Measurements from ENCODE around the gene PICALM.
"Not testable (repeated sequence)": the region's sequence is repeated elsewhere in the genome, so short reads cannot be mapped to it uniquely, and the experiment has no call there.

Gene PICALM

DNA sequence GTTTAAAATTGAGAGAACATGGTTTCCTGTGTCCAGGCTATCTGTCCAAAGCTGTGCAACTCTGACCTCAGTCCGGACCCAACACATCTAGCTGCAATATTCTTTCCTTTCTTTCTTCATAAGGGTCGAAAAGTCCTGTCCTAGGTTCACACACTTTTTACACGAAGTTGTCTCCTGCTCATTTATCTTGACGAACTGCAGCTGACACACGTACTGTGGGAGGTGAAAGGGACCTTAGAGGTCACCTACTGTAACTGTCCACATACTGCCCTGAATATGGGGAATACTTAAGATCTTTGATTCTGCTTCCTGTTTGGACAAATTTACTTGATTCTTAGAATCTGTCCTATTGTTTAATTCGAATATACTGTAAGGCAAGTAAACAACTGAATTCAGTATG lies 107.8 kb downstream of the PICALM start:
- no peak overlapping the region for H3K4me3 Mint-ChIP-seq
- H3K27ac Mint-ChIP-seq = no peak overlapping the region
- H3K4me1 Mint-ChIP-seq (ENCODE audit: low read depth) = peaks cover 13% of the 10 kb centered on the region
- H3K9me3 Mint-ChIP-seq = no peaks in the 10 kb centered on the region
- H3K36me3 Mint-ChIP-seq (ENCODE audit: low read depth) = peaks cover 63% of the 10 kb centered on the region
- H3K27me3 Mint-ChIP-seq (ENCODE audit: low read depth) = no peaks in the 10 kb centered on the region

DNA sequence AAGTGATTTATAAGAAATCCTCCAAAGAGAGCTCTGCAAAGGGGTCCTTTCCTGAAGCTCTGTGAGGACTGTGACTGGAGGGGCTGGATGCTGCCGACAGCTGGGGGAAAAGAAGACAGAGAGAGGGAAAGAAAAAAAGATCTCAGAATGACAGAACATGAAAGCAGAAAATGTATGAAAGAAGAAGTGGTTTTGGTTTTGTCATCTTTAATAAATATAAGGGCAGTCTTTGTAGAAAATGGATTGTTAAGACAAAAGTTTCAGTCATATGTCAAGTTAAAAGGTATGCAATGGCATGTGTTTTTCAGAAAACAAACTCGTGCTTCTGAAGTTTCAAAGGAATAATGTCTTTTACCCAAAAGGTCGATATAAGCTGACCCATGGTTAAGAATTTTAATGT lies 108.2 kb downstream of the PICALM start:
- Mint-ChIP-seq H3K36me3 (ENCODE audit: low read depth) (peaks cover 61% of the 10 kb centered on the region), H3K4me3 (no peak overlapping the region), H3K9me3 (no peaks in the 10 kb centered on the region), H3K27ac (peak overlapping the region; percentile 16), H3K27me3 (ENCODE audit: low read depth) (no peaks in the 10 kb centered on the region), H3K4me1 (ENCODE audit: low read depth) (peaks cover 13% of the 10 kb centered on the region)

DNA sequence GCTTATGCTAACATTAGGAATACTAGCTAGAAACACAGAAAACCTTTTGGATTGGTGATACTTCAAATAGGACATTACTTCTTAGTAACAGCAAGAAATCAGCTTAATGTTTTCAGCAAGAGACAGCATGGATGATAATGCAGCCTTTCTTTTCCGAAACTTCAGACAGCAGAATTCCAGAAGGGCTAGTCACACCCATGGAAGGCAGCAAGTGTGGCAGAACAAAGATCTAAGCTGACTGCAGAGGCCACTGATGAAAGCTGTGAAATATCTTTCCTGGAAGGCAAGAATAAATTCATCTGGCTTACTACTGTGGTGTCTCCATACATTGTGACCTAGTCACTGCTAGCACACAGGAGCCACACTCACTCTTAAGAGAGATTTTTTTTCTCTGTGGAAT lies 113.4 kb downstream of the PICALM start:
- Mint-ChIP-seq H3K36me3 (ENCODE audit: low read depth) (peaks cover 65% of the 10 kb centered on the region), H3K27ac (no peak overlapping the region), H3K9me3 (peaks cover 11% of the 10 kb centered on the region), H3K4me1 (ENCODE audit: low read depth) (peaks cover 5% of the 10 kb centered on the region), H3K27me3 (ENCODE audit: low read depth) (no peaks in the 10 kb centered on the region), H3K4me3 (no peak overlapping the region)

DNA sequence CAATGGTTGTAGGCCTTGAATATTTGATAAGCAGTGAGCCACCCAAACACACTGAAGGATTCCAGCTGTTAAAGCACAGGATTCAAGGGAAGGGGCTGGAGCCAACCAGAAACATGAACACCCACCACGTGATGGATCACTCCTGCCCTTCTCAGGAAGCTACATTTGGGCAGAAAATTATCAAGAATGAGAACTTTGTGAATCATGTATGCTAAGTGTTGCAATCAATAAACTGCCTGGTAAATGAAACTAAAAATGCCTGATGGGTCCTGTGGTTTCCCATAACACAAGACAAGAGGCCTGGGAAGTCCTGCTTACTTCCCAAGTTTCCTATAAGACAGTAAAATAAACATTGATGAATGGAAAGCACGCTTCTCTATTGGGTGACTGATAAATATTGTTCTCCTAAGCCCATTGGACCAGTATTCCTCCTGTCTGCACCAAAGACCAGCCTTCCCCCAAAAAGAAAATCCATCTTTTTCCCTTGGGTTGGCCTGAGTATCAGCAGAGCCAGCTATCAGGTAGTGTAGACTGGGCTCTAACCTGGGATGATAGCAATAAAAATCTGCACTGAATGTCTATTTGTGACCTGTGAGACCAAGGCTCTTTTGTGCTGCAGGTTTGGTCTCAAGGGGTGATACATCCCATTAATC lies 115.3 kb downstream of the PICALM start:
- Mint-ChIP-seq H3K27ac (no peak overlapping the region), H3K9me3 (peaks cover 11% of the 10 kb centered on the region), H3K4me3 (no peak overlapping the region), H3K4me1 (ENCODE audit: low read depth) (peaks cover 4% of the 10 kb centered on the region), H3K27me3 (ENCODE audit: low read depth) (no peaks in the 10 kb centered on the region), H3K36me3 (ENCODE audit: low read depth) (peaks cover 48% of the 10 kb centered on the region)

DNA sequence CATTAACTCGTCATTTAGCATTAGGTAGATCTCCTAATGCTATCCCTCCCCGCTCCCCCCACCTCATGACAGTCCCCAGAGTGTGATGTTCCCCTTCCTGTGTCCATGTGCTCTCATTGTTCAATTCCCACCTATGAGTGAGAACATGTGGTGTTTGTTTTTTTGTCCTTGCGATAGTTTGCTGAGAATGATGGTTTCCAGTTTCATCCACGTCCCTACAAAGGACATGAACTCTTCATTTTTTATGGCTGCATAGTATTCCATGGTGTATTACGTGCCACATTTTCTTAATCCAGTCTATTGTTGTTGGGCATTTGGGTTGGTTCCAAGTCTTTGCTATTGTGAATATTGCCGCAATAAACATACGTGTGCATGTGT lies 116.8 kb downstream of the PICALM start:
- Mint-ChIP-seq H3K4me1 (ENCODE audit: low read depth) (peaks cover 16% of the 10 kb centered on the region), H3K9me3 (peaks cover 11% of the 10 kb centered on the region), H3K36me3 (ENCODE audit: low read depth) (peaks cover 38% of the 10 kb centered on the region), H3K27ac (peak overlapping the region; percentile 46)
- not testable (repeated sequence) for H3K4me3 Mint-ChIP-seq; H3K27me3 Mint-ChIP-seq (ENCODE audit: low read depth)

DNA sequence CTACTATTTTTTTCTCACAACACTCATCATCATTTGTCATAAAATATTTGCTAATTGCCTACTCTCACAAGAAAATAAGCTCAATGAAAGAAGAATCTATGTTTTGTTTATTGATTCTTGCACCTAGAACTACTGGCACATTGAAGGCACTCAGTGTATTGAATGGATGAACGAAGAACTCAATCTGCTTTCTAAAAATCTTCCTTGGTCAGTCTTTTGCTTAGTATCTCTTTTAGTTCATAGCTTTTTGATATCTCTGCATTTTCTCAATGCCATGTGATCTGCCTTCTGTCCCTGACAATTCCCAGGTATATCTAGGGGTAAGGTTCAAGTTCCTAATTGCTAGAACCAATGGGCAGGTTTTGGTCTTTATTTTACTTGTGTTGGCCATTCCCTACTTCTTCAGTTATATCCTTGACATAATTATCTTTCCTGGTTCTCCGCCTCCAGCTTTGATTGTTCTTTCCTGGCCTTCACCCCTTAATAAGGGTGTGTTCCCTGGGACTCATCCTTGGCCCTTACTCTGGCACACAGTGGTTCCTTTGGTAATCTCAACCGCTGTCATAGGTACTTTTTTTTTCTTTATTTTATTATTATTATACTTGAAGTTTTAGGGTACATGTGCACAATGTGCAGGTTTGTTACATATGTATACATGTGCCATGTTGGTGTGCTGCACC lies 117.3 kb downstream of the PICALM start:
- H3K4me1 Mint-ChIP-seq (ENCODE audit: low read depth) = peaks cover 17% of the 10 kb centered on the region
- H3K9me3 Mint-ChIP-seq = peaks cover 11% of the 10 kb centered on the region
- H3K27ac Mint-ChIP-seq = no peak overlapping the region
- no peaks in the 10 kb centered on the region for H3K27me3 Mint-ChIP-seq (ENCODE audit: low read depth)
- peaks cover 35% of the 10 kb centered on the region for H3K36me3 Mint-ChIP-seq (ENCODE audit: low read depth)
- no peak overlapping the region for H3K4me3 Mint-ChIP-seq

DNA sequence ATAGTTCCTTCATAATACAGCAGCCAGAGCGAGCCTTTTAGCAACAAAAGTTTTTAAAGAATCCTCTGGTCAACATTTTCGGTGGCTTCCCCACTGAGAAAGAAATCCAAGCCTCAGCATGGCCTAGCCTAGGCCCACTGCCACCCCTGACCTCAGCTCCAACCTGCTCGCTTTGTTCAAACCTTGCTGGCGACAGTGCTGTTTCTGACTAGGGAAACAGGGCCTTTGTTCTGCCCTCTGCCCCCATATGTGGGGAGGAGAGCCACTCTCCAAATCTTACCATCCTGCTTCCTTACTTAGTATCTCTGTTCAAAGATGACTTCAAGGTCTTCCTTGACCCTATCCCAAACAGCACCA lies 117.9 kb downstream of the PICALM start:
- Mint-ChIP-seq H3K36me3 (ENCODE audit: low read depth) (peaks cover 33% of the 10 kb centered on the region), H3K9me3 (peaks cover 14% of the 10 kb centered on the region), H3K27ac (no peak overlapping the region), H3K4me3 (no peak overlapping the region), H3K4me1 (ENCODE audit: low read depth) (peaks cover 23% of the 10 kb centered on the region), H3K27me3 (ENCODE audit: low read depth) (no peaks in the 10 kb centered on the region)

DNA sequence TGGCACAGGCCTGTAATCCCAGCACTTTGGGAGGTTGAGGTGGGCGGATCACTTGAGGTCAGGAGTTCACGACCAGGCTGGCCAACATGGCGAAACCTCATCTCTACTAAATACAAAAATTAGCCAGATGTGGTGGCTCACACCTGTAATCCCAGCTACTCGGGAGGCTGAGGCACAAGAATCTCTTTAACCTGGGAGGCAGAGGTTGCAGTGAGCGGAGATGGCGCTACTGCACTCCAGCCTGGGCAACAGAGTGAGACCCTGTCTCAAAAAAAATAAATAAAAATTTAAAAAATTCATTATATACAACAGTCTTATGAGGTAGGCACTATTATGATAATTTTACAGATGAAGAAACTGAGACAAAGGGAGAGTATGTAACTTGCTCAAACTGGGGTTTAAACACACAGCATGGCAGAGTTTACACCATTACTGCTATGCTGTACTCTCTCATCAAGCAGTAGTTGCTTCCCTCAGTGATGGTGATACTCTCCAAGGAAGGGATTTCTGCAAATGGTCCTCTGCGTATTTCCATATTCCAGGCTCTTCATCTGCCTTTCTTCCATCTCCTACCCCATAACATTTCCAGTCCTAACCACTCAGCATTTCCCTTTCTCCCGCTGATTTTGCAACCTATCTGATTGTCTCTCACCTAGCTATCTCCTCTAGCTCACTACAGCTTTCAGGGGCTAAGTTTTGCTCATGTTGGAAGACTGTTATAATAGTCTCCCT lies 118.4 kb downstream of the PICALM start:
- H3K36me3 Mint-ChIP-seq (ENCODE audit: low read depth) = peaks cover 35% of the 10 kb centered on the region
- no peak overlapping the region for H3K4me3 Mint-ChIP-seq
- H3K4me1 Mint-ChIP-seq (ENCODE audit: low read depth) = peaks cover 28% of the 10 kb centered on the region
- H3K27me3 Mint-ChIP-seq (ENCODE audit: low read depth) = no peaks in the 10 kb centered on the region
- H3K27ac Mint-ChIP-seq = no peak overlapping the region
- H3K9me3 Mint-ChIP-seq = peaks cover 19% of the 10 kb centered on the region

DNA sequence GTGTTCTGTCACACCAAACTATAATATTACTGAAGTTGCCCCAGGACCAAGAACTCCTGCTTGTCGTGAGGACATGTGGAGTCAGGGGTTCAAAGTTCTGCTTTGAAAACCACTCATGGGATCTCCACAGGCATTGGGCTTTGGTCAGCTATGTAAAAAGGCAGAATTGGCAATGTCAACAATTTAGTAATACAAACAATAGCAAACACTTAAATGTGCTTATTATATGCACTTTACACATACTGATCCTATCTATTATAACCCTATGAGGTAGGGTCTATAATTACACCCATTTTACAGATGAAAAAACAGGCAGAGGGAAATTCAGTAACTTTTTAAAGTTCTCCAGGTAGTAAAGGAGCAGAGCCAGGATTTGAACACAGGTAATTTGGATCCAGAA lies 119.1 kb downstream of the PICALM start:
- peaks cover 30% of the 10 kb centered on the region for H3K4me1 Mint-ChIP-seq (ENCODE audit: low read depth)
- no peak overlapping the region for H3K4me3 Mint-ChIP-seq
- peaks cover 36% of the 10 kb centered on the region for H3K36me3 Mint-ChIP-seq (ENCODE audit: low read depth)
- H3K27me3 Mint-ChIP-seq (ENCODE audit: low read depth) = no peaks in the 10 kb centered on the region
- H3K9me3 Mint-ChIP-seq = peaks cover 26% of the 10 kb centered on the region
- no peak overlapping the region for H3K27ac Mint-ChIP-seq

DNA sequence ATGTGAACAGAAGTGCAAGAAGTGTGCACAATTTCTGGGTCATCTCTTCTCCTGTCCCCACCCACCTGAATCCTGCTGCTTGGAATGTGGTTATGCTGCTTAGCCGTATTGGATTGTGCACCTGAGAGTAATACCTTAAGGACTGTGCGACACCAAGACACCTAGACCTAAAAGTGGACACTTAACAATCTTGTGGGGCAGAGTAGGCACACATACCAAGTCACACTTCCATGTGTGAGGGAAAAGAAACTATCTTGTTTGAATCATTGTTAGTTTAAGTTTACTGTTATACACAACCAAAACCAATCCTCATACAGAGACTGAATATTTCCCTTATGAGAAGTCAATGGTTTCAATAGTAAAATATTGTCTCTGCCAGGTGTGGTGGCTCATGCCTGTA lies 120.0 kb downstream of the PICALM start:
- peaks cover 30% of the 10 kb centered on the region for H3K36me3 Mint-ChIP-seq (ENCODE audit: low read depth)
- peaks cover 29% of the 10 kb centered on the region for H3K9me3 Mint-ChIP-seq
- H3K27me3 Mint-ChIP-seq (ENCODE audit: low read depth) = no peaks in the 10 kb centered on the region
- H3K4me1 Mint-ChIP-seq (ENCODE audit: low read depth) = peaks cover 30% of the 10 kb centered on the region
- H3K27ac Mint-ChIP-seq = peak overlapping the region; percentile 4
- peak overlapping the region; percentile 2 for H3K4me3 Mint-ChIP-seq

DNA sequence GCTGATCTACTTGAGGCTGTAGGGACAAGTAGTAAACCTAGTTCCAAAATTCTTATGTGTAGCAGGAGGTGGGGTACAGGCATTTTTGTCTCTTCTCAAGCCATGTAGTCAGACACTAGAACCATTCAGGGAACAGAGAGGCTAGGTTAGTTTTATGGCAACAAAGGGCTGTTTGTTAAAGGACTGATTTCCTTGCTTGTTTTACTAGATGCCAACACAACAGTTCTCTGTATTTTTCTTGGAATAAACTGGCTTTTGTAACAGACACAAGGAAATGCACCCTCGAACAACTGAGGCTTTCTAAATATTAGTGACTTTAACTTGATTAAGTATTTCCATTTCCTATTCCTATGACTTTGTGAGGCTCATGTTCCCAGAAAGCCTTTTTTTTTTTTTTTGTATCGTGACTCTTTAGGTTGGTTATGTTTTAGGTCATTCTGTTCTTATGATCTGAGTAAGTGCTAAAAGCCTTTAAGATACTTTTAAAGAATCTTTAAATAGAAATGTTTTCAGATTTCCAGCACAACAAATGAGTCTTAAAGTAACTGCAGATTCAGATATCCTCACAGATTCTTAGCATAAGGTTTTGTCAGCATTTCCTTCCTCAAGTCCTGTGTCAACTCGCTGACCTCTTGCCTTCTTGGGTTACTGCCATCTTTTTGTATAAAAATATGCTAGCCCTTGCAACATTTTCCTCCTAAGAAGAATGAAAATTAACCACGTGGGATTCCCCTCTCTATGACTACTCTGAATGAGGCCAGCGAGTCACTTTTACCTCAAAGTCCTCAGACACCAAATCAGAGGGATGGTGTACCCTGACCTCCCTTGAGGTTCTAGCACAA lies 121.2 kb downstream of the PICALM start:
- Mint-ChIP-seq H3K9me3 (peaks cover 24% of the 10 kb centered on the region), H3K4me3 (no peak overlapping the region), H3K27ac (peak overlapping the region; percentile 67), H3K27me3 (ENCODE audit: low read depth) (no peaks in the 10 kb centered on the region), H3K4me1 (ENCODE audit: low read depth) (peaks cover 30% of the 10 kb centered on the region), H3K36me3 (ENCODE audit: low read depth) (peaks cover 19% of the 10 kb centered on the region)

DNA sequence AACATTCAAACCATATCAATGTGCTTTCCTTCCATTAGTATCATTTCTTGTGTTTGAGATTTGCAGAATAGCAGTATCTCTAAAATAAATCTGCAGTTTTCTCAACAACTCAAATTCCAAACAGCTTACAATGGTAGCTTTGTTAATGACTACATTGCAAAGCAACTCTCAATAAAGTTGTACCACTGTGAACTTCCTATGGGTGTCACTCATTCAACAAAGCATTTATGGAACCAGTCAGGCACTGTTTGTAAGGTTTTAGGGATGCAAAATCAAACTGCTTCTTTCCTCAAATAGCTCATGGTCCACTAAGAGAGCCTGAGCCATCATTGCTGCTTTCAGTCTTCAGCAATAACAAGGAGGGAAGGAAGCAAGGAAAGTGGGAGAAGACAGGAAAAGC lies 122.7 kb downstream of the PICALM start:
- H3K9me3 Mint-ChIP-seq = peaks cover 19% of the 10 kb centered on the region
- H3K4me3 Mint-ChIP-seq = no peak overlapping the region
- H3K4me1 Mint-ChIP-seq (ENCODE audit: low read depth) = peaks cover 30% of the 10 kb centered on the region
- H3K27me3 Mint-ChIP-seq (ENCODE audit: low read depth) = no peaks in the 10 kb centered on the region
- peaks cover 15% of the 10 kb centered on the region for H3K36me3 Mint-ChIP-seq (ENCODE audit: low read depth)
- no peak overlapping the region for H3K27ac Mint-ChIP-seq

DNA sequence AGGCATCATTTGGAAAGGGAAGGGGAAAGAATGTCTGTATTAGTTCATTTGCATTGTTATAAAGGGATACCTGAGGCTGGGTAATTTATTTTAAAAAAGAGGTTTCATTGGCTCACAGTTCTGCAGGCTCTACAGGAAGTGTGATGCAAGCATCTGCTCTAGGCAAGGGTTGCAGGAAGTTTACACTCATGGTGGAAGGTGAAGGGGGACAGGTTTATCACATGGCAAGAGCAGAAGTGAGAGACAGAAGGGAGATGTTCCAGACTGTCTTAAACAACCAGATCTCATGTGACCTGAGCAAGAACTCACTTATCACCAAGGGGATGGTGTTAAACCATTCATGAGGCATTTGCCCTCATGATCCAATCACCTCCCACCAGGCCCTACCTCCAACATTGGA lies 123.1 kb downstream of the PICALM start:
- Mint-ChIP-seq H3K36me3 (ENCODE audit: low read depth) (peaks cover 14% of the 10 kb centered on the region), H3K27ac (peak overlapping the region; percentile 60), H3K4me1 (ENCODE audit: low read depth) (peaks cover 30% of the 10 kb centered on the region), H3K27me3 (ENCODE audit: low read depth) (no peaks in the 10 kb centered on the region), H3K9me3 (peaks cover 18% of the 10 kb centered on the region), H3K4me3 (no peak overlapping the region)

DNA sequence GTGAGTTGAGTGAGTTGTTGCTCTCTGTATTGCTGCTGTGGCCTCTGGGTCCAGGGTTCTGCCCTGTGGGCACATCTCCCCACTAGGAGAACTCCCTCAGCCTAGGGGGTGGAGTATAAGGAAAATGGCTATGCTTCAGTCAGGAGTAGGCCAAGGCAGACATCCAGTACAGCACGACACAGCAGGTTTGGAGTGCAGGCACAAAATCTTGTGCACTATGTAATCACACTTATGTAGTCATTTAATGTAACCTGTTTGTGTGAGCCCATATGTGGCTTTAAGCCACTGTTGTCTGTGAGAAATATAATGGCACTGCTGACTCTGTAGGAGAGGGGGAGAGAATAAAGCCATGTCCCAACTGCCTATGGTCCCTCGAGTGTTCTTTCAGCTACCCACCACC lies 123.6 kb downstream of the PICALM start:
- H3K4me1 Mint-ChIP-seq (ENCODE audit: low read depth) = peaks cover 30% of the 10 kb centered on the region
- H3K9me3 Mint-ChIP-seq = peaks cover 18% of the 10 kb centered on the region
- H3K36me3 Mint-ChIP-seq (ENCODE audit: low read depth) = peaks cover 12% of the 10 kb centered on the region
- peak overlapping the region; percentile 60 for H3K27ac Mint-ChIP-seq
- no peaks in the 10 kb centered on the region for H3K27me3 Mint-ChIP-seq (ENCODE audit: low read depth)
- H3K4me3 Mint-ChIP-seq = no peak overlapping the region

Measured in T-helper 1 cell treated with Interleukin-12 subunit alpha and Interleukin-12 subunit beta and Interleukin-4 antibody, amounts not matched to agents 30 μg/mL and 1 μg/mL, for 36 hours (primary cell).